Measurements from ENCODE around the gene SH3PXD2A.

- TF ChIP-seq CTCF (IDR thresholded peaks at IDR 0.05), result no peak
- no peak for TF ChIP-seq EZH2 (IDR thresholded peaks at IDR 0.05; ENCODE audit: borderline replicate concordance, insufficient read depth, low read depth, low read length, poor library complexity, severe bottlenecking)
These were observed 31.6 kb downstream of the SH3PXD2A start for GRCh38 chr10:103823706-103824272.
